HepG2 (cell line): ENCODE measurements around the gene GLIPR1L2.

Source experiments
- CEBPB ChIP-seq: IDR thresholded peaks from 2 replicates; pipeline ENCODE4 v1.6.1; 2011; ENCODE audit warnings: low read depth, low read length, improper control_type of control experiment, borderline replicate concordance
- ELF4 ChIP-seq: sonication (generic); formaldehyde crosslinking; IDR thresholded peaks from 2 replicates; pipeline ENCODE4 v1.5.0; 2020; ENCODE audit warnings: missing genetic modification reagents, mild to moderate bottlenecking, moderate library complexity, borderline replicate concordance
- FIP1L1 ChIP-seq: fragments of 200-400 bp; formaldehyde crosslinking; IDR thresholded peaks from 2 replicates; pipeline ENCODE4 v1.6.1; 2018; ENCODE audit warnings: low read depth, mild to moderate bottlenecking, low read length, moderate library complexity, borderline replicate concordance; ENCODE audit not compliant: insufficient read depth
- FOXA1 ChIP-seq, 2 experiments: fragments of 450-650 bp in 1 of 2; sonication (generic) in 1 of 2; formaldehyde crosslinking in 1 of 2; IDR thresholded peaks; 2 replicates each; pipeline versions ENCODE4 v1.4.0 to v1.6.1; 2016 to 2020; ENCODE audit warnings: missing genetic modification reagents in 1 of 2
- FOXK2 ChIP-seq: fragments of 450-650 bp; IDR thresholded peaks from 2 replicates; pipeline ENCODE4 v1.6.1; 2016
- MTF1 ChIP-seq: sonication (generic); formaldehyde crosslinking; IDR thresholded peaks from 2 replicates; pipeline ENCODE4 v1.5.0; 2020; ENCODE audit warnings: missing genetic modification reagents
- SP2 ChIP-seq: sonication (generic); formaldehyde crosslinking; IDR thresholded peaks from 2 replicates; pipeline ENCODE4 v1.5.1; 2020; ENCODE audit warnings: mild to moderate bottlenecking, missing genetic modification reagents
- ZNF224 ChIP-seq: sonication (generic); formaldehyde crosslinking; IDR thresholded peaks from 2 replicates; pipeline ENCODE4 v1.5.0; 2020; ENCODE audit warnings: mild to moderate bottlenecking, missing genetic modification reagents
- ZNF274 ChIP-seq: sonication (generic); formaldehyde crosslinking; IDR thresholded peaks from 2 replicates; pipeline ENCODE4 v1.5.1; 2020; ENCODE audit warnings: mild to moderate bottlenecking, missing genetic modification reagents
- ZNF407 ChIP-seq: sonication (generic); formaldehyde crosslinking; IDR thresholded peaks from one replicate; pipeline ENCODE4 v1.5.1; 2020; ENCODE audit warnings: mild to moderate bottlenecking, missing genetic modification reagents; ENCODE audit errors: not compliant biosample characterization
- ZNF510 ChIP-seq: sonication (generic); formaldehyde crosslinking; IDR thresholded peaks from 2 replicates; pipeline ENCODE4 v1.4.0; 2020; ENCODE audit warnings: low read depth, mild to moderate bottlenecking, missing genetic modification reagents
- ZNF512 ChIP-seq: sonication (generic); formaldehyde crosslinking; IDR thresholded peaks from 2 replicates; pipeline ENCODE4 v1.4.0; 2020; ENCODE audit warnings: mild to moderate bottlenecking, missing genetic modification reagents
- TF ChIP-seq, protein P1 (sequence below): IDR thresholded peaks from 2 replicates; pipeline ENCODE4 v1.6.1; 2018; ENCODE audit warnings: missing genetic modification reagents

- TF ChIP-seq, protein P1, sequence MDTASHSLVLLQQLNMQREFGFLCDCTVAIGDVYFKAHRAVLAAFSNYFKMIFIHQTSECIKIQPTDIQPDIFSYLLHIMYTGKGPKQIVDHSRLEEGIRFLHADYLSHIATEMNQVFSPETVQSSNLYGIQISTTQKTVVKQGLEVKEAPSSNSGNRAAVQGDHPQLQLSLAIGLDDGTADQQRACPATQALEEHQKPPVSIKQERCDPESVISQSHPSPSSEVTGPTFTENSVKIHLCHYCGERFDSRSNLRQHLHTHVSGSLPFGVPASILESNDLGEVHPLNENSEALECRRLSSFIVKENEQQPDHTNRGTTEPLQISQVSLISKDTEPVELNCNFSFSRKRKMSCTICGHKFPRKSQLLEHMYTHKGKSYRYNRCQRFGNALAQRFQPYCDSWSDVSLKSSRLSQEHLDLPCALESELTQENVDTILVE: no peak
- TF ChIP-seq FOXA1 (IDR thresholded peaks at IDR 0.05) (no peak), FOXA1 (CRISPR knock-in tag; IDR thresholded peaks at IDR 0.05) (no peak), ZNF512 (CRISPR knock-in tag) (no peak), CEBPB (no peak), ZNF510 (CRISPR knock-in tag) (no peak), ZNF274 (no peak), FIP1L1 (no peak), FOXK2 (no peak), ELF4 (CRISPR knock-in tag) (no peak), MTF1 (CRISPR knock-in tag) (no peak), ZNF407 (CRISPR knock-in tag) (no peak), SP2 (no peak), ZNF224 (CRISPR knock-in tag) (no peak)
These were observed 48.2 kb downstream of the GLIPR1L2 start for GRCh38 chr12:75439048-75439447.
